Measurements from ENCODE around the gene GOPC. TPM values are rescaled to one million over a fixed set of nuclear protein-coding genes. Genes with fewer than 3 reads are reported as not detected.
A peak's percentile ranks its signal among the peaks of the same experiment; 100 is the strongest.

The GOPC gene
- total RNA-seq, 1 donor from 2014 or later: 28.6 TPM

- DNase-seq (ENCODE audit: low spot score): no peak
These were observed 7.0 kb downstream of the GOPC start for GRCh38 chr6:117595099-117595923.

- DNase-seq (ENCODE audit: low spot score): no peak
These were observed 9.1 kb downstream of the GOPC start for GRCh38 chr6:117592983-117593759.

- no peak for DNase-seq (ENCODE audit: low spot score)
These were observed 10.9 kb downstream of the GOPC start for GRCh38 chr6:117591405-117591804.

GRCh38 chr6:117590447-117590846 is 11.9 kb downstream of the GOPC start:
- DNase-seq (ENCODE audit: low spot score): no peak

- DNase-seq (ENCODE audit: low spot score): no peak
These were observed 16.7 kb downstream of the GOPC start for GRCh38 chr6:117585647-117586046.

- no peak for DNase-seq (ENCODE audit: low spot score)
These were observed 28.1 kb downstream of the GOPC start for GRCh38 chr6:117574198-117574597.

- DNase-seq (ENCODE audit: low spot score): no peak
These were observed 29.2 kb downstream of the GOPC start for GRCh38 chr6:117573006-117573680.

GRCh38 chr6:117568831-117569410 is 33.4 kb downstream of the GOPC start:
- no peak for DNase-seq (ENCODE audit: low spot score)

GRCh38 chr6:117568247-117568646 is 34.1 kb downstream of the GOPC start:
- DNase-seq (ENCODE audit: low spot score): no peak

GRCh38 chr6:117564681-117565080 is 37.6 kb downstream of the GOPC start:
- DNase-seq (ENCODE audit: low spot score): no peak

GRCh38 chr6:117561128-117561527 is 41.2 kb downstream of the GOPC start:
- DNase-seq (ENCODE audit: low spot score): no peak

- no peak for DNase-seq (ENCODE audit: low spot score)
These were observed 43.0 kb downstream of the GOPC start for GRCh38 chr6:117559299-117559698.

GRCh38 chr6:117558818-117559217 is 43.5 kb downstream of the GOPC start:
- no peak for DNase-seq (ENCODE audit: low spot score)

- DNase-seq (ENCODE audit: low spot score): no peak
These were observed 44.4 kb downstream of the GOPC start for GRCh38 chr6:117557951-117558350.

GRCh38 chr6:117555882-117556498 is 46.3 kb downstream of the GOPC start:
- DNase-seq (ENCODE audit: low spot score): peak; percentile 53

GRCh38 chr6:117555262-117555849 is 47.0 kb downstream of the GOPC start:
- no peak for DNase-seq (ENCODE audit: low spot score)

- no peak for DNase-seq (ENCODE audit: low spot score)
These were observed 49.2 kb downstream of the GOPC start for GRCh38 chr6:117553142-117553541.

- DNase-seq (ENCODE audit: low spot score): no peak
These were observed 49.7 kb downstream of the GOPC start for GRCh38 chr6:117552618-117553017.

- DNase-seq (ENCODE audit: low spot score): no peak
These were observed 51.6 kb downstream of the GOPC start for GRCh38 chr6:117550618-117551242.

- DNase-seq (ENCODE audit: low spot score): no peak
These were observed 52.2 kb downstream of the GOPC start for GRCh38 chr6:117550078-117550600.

- no peak for DNase-seq (ENCODE audit: low spot score)
These were observed 52.7 kb downstream of the GOPC start for GRCh38 chr6:117549611-117550010.

Data from ureter (tissue), 1 donor.